GM10266 (cell line): ENCODE results near the gene YWHAH.

ENCODE experiments used
- DNase-seq: peaks from one replicate; pipeline ENCODE4 v3.0.0; 2012; ENCODE audit errors: extremely low spot score
- TF ChIP-seq, protein P1 (sequence below): IDR thresholded peaks from 2 replicates; pipeline ENCODE4 v1.5.1; 2012; ENCODE audit warnings: mild to moderate bottlenecking, low read depth; ENCODE audit not compliant: control insufficient read depth, insufficient read depth; ENCODE audit errors: missing control alignments

The YWHAH gene

DNA sequence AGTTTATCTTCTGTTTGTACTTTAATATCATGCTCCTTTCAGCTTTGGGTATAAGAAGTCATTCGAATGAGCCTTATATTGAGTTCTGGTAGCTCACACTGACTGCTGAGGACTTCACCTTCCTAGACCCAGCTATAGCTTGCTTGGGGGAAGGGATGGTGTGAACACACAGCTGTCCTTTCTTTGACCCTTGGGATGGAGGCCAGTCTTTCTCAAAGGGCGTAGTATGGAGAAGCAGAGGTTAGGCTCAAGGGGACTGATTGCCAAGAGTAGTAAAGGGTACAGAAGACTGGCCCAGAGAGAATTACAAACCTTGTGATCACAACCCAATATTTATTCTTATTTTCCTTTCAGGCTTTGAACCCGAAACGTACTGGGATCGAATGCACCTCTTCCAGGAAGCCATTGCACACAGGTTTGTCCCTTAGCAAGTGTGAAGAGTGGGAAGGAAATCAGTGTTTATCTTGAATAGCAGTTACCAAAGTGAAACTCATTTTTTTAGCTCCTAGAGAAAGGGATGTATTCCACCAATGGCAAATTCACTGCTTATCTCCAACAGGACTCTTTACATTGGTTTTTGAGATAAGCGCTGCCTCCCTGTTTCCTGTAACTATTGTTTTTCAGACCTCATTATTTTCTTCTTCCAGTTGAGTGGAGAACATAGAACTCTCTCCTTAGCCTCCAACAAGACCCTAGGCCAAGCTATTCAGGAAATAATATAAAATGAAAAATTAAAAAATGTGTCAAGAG lies 42.8 kb upstream of the YWHAH start:
- no peak for DNase-seq
- TF ChIP-seq, protein P1, sequence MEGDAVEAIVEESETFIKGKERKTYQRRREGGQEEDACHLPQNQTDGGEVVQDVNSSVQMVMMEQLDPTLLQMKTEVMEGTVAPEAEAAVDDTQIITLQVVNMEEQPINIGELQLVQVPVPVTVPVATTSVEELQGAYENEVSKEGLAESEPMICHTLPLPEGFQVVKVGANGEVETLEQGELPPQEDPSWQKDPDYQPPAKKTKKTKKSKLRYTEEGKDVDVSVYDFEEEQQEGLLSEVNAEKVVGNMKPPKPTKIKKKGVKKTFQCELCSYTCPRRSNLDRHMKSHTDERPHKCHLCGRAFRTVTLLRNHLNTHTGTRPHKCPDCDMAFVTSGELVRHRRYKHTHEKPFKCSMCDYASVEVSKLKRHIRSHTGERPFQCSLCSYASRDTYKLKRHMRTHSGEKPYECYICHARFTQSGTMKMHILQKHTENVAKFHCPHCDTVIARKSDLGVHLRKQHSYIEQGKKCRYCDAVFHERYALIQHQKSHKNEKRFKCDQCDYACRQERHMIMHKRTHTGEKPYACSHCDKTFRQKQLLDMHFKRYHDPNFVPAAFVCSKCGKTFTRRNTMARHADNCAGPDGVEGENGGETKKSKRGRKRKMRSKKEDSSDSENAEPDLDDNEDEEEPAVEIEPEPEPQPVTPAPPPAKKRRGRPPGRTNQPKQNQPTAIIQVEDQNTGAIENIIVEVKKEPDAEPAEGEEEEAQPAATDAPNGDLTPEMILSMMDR: no peak

DNA sequence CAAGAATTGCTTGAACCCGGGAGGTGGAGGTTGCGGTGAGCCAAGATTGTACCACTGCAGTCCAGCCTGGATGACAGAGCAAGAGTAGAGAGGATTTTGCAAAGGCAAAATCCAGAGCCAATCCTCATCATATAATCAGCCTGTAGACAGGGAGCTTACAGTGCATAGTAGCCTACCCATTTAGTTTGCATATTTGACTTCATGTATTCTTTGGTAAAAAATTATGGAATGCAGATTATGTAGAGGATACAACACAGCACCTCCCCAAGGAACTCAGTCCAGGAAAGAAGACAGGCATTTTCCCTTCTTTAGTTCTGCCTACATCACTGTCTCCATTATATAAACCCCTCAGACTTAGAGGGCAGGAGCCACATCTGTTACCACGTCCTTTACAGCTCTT lies 39.7 kb upstream of the YWHAH start:
- DNase-seq: no peak
- TF ChIP-seq, protein P1: no peak

DNA sequence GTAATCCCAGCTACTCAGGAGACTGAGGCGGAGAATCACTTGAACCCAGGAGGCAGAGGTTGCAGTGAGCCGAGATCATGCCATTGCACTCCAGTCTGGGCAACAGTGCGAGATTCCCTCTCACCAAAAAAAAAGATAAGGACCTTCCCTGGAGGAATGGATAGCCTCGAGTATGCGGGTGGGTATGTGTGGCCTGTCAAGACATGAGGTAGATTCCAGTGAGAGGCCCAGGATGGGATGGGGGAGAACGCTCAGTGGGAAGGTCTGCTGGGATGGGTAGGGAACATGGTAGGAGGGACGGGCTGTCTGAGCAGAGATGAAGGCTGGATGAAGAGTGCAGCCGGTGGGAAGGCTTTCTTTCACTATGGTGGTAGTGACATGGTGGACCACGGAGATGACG lies 39.0 kb upstream of the YWHAH start:
- DNase-seq: no peak
- TF ChIP-seq, protein P1: no peak

DNA sequence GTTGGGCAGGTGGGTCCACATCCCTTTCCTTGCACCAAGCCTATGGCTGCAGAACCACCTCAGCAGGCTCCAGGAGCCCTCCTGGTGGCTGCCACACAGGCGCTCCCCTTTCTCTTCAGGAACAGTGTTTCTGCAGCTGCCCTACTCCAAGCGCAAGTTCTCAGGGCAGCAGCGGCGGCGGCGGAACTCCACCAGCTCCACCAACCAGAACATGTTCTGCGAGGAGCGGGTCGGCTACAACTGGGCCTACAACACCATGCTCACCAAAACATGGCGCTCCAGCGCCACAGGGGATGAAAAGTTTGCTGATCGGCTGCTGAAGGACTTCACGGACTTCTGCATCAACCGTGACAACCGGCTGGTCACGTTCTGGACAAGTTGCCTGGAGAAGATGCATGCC lies 38.2 kb upstream of the YWHAH start:
- no peak for DNase-seq
- TF ChIP-seq, protein P1: no peak

DNA sequence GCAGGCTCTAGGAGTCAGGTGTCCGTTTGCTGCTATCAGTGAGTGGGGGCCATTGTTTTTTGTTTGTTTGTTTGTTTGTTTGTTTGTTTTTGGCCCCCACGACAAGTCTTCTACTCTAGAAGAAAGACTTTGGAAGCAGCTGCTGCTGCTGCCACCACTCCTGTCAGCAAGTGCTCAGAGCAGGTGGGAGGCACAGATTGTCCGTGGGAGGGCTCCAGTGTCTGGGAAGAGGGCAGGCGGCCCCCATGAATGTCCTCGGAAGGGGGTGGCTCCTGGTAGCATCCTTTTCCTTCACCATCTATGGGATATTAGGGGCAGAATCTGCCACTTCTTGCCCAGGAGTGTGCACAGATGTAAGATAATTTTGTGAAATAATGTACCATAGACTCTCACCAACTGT lies 37.8 kb upstream of the YWHAH start:
- TF ChIP-seq, protein P1: no peak
- DNase-seq: no peak

DNA sequence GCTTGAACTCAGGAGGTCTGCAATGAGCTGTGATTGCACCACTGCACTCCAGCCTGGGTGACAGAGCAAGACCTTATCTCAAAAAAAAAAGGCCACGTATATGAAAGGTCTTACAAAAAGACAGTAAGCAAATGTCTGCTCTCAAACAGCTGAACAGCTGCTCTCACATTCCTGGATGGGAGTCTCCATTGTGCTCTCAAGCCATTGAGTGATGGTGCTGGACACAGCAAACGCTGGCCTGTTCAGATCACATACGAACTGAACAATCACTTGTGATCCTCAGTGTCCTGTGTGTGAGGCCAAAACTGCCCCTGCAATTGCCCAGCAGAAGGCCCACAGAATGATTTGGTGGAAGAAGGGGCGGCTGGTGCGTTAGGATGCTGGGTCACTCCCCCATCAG lies 34.4 kb upstream of the YWHAH start:
- TF ChIP-seq, protein P1: no peak
- DNase-seq: no peak

DNA sequence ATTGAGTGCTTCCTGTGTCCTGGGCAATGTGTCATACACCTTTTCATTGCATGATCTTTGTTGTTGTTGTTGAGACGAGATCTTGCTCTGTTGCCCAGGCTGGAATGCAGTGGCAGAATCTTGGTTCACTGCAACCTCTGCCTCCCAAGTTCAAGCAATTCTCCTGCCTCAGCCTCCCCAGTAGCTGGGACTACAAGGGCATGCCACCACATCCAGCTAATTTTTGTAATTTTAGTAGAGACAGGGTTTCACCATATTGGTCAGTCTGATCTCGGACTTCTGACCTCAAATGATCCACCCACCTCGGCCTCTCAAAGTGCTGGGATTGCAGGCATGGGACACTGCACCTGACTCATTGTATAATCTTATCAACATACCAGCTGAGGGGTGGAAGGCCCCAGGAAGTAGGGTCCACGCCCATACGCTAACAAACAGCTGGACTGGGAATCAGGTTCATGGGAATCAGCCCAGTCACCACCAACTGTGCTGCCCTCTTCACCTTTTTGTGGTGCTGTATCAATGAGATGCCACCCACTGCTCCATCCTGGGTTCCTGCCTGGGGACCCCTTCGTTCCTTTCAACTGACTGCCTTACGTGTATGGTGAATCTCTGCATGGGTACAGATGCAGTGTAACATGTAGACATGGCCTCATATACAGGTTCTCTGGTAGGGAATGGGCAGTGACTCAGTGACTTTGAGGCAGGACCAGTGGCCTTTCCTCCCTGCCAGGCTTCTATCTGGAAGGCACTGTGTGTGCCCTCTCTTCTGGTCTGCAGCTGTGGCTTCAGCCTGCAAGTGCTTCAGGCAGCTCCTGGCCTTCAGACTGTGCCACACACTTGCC lies 32.5 kb upstream of the YWHAH start:
- no peak for DNase-seq
- TF ChIP-seq, protein P1: no peak
